Right atrium auricular region (tissue), 2 donors: ENCODE results near the gene C16orf90. TPM values are rescaled to one million over a fixed set of nuclear protein-coding genes. Genes with fewer than 3 reads are reported as not detected.

Experiments used
- DNase-seq: peaks from one replicate; pipeline ENCODE4 v3.0.0-alpha.2; 2019; ENCODE audit warnings: low spot score
- H3K27ac ChIP-seq, 2 donors: fragments of 200-600 bp; sonication (generic); 1 replicate in 1 of 2; 2 replicates in 1 of 2; pipeline ENCODE4 v1.5.1; 2016 to 2019
- H3K27me3 ChIP-seq, 2 donors: fragments of 200-600 bp; sonication (generic); one replicate each; pipeline versions ENCODE4 v1.5.1 to v1.6.0; 2017 to 2019
- H3K36me3 ChIP-seq: fragments of 200-600 bp; sonication (generic); one replicate; pipeline ENCODE4 v1.5.1; 2016
- H3K4me1 ChIP-seq, 2 donors: fragments of 200-600 bp; sonication (generic); one replicate each; pipeline versions ENCODE4 v1.5.1 to v1.6.0; 2017 to 2019
- H3K4me3 ChIP-seq, 2 donors: fragments of 200-600 bp; sonication (generic); 1 replicate in 1 of 2; 2 replicates in 1 of 2; pipeline ENCODE4 v1.5.1; 2017 to 2019; ENCODE audit warnings: mild to moderate bottlenecking in 1 of 2, moderate library complexity in 1 of 2
- H3K9me3 ChIP-seq, 2 donors: fragments of 200-600 bp; sonication (generic); one replicate each; pipeline ENCODE4 v1.5.1; 2019
- total RNA-seq, 2 donors: library from RNA; depleted of rRNA; stranded (reverse); fragments of >200 nt; gene quantifications; one replicate each; pipeline ENCODE4 v1.1.0, GENCODE V29; 2016
- TF ChIP-seq, protein P1 (sequence below), 2 donors: fragments of 200-600 bp; sonication (generic); IDR thresholded peaks; one replicate each; pipeline ENCODE4 v1.5.1; 2019; ENCODE audit warnings: antibody characterized with exemption in 2 of 2

The C16orf90 gene
- total RNA-seq, 2 donors from 2014 or later, result not detected

DNA sequence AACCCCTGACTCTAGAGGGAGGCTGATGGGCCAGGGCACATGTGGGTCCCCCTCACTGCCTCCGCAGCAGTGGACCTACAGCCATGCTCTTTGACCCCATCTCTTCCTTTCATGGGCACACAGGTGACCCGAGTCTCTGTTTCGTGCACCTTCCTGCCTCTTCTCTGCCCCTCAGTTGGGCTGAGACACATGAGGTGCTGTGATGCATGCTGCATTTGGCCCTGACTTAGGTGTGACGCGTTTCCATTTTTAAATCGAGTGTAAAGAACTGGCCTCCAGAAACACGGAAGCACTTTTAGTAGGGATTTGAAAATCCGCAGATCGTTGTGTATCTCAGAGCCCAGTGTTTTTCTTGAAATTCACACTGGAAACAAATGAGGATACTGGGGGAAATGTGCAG is 24.6 kb downstream of the C16orf90 start:
- Histone ChIP-seq H3K4me1 (peaks cover 0 to 76% of the 10 kb centered on the region in 2 donors), H3K36me3 (peaks cover 7% of the 10 kb centered on the region)

DNA sequence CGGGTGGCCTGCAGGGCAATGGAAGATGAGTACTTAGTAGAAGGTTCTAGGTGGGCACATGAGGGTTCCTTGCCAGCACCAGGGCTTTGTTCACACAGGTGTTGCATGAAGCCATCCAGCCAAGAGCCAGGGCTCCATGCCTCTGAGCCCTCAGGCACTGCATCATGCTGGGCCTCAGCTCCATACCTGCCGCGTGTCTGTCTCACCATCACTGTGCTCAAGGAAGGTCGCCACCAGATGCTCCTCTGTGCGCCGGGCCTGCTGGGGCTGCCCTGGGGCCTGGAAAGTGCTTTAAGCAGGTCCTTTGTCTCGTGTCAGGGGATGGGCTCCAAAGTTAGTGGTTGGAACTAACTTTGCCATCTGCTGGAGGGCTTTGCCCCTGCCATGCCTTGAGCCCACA is 25.6 kb downstream of the C16orf90 start:
- Histone ChIP-seq H3K27ac (peak overlapping the region in 1 of 2 donors; percentile 53), H3K9me3 (no peaks in the 10 kb centered on the region), H3K4me1 (peaks cover 0 to 78% of the 10 kb centered on the region in 2 donors), H3K36me3 (peaks cover 7% of the 10 kb centered on the region), H3K4me3 (no peak overlapping the region), H3K27me3 (no peaks in the 10 kb centered on the region)
- no peak for DNase-seq
- TF ChIP-seq, protein P1, sequence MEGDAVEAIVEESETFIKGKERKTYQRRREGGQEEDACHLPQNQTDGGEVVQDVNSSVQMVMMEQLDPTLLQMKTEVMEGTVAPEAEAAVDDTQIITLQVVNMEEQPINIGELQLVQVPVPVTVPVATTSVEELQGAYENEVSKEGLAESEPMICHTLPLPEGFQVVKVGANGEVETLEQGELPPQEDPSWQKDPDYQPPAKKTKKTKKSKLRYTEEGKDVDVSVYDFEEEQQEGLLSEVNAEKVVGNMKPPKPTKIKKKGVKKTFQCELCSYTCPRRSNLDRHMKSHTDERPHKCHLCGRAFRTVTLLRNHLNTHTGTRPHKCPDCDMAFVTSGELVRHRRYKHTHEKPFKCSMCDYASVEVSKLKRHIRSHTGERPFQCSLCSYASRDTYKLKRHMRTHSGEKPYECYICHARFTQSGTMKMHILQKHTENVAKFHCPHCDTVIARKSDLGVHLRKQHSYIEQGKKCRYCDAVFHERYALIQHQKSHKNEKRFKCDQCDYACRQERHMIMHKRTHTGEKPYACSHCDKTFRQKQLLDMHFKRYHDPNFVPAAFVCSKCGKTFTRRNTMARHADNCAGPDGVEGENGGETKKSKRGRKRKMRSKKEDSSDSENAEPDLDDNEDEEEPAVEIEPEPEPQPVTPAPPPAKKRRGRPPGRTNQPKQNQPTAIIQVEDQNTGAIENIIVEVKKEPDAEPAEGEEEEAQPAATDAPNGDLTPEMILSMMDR (IDR thresholded peaks at IDR 0.05), result no peak

More for the DNA sequence above, 24.6 kb downstream of the C16orf90 start:
- DNase-seq, result no peak
- TF ChIP-seq, protein P1 (IDR thresholded peaks at IDR 0.05), result no peak
- no peaks in the 10 kb centered on the region for H3K9me3 ChIP-seq
- H3K4me3 ChIP-seq, result no peak overlapping the region
- H3K27me3 ChIP-seq, result no peaks in the 10 kb centered on the region
- peak overlapping the region; percentile 16 to 53 for H3K27ac ChIP-seq

DNA sequence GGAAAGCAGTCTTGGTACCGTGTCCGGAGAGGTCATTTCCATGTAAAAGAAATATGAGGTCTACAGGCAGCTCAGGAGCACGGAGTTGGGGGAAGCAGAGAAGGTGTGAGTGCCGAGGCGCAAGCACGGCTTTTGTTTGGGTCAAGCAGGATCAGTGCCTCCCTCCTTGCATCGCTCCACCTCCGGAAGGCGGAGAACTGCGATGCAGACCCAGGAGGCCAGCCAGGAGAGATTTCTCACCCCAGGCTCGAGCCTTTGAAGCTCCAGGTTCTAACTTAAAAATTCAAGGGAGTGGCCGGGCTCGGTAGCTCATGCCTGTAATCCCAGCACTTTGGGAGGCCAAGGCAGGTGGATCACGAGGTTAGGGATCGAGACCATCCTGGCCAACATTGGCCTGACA is 26.8 kb downstream of the C16orf90 start:
- TF ChIP-seq, protein P1 (IDR thresholded peaks at IDR 0.05), result no peak
- Histone ChIP-seq H3K4me3 (no peak overlapping the region), H3K27ac (no peak overlapping the region), H3K4me1 (peaks cover 0 to 77% of the 10 kb centered on the region in 2 donors), H3K27me3 (no peaks in the 10 kb centered on the region), H3K36me3 (peaks cover 7% of the 10 kb centered on the region), H3K9me3 (no peaks in the 10 kb centered on the region)
- no peak for DNase-seq

DNA sequence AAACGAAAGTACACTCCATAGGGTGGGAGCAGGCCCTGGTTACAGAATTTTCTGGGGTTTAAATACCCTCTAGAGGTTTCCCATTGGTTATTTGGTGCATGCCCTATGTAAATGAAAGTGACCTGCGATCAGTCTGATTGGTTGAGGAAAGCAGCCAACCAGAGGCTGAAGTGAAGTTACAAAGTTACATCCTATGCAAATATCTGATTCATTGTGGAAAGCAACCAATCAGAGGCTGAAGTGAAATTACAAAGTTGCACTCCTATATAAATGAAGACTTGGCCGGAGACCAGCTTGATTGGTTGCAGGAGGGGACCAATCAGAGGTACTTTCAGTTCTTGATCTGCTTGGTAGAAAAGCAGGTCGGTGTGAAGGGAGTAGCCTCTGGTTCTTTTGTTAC is 27.4 kb downstream of the C16orf90 start:
- Histone ChIP-seq H3K27me3 (no peaks in the 10 kb centered on the region), H3K36me3 (peaks cover 7% of the 10 kb centered on the region), H3K27ac (no peak overlapping the region), H3K4me3 (no peak overlapping the region), H3K4me1 (peaks cover 0 to 79% of the 10 kb centered on the region in 2 donors), H3K9me3 (no peaks in the 10 kb centered on the region)
- TF ChIP-seq, protein P1 (IDR thresholded peaks at IDR 0.05), result no peak
- DNase-seq, result no peak

DNA sequence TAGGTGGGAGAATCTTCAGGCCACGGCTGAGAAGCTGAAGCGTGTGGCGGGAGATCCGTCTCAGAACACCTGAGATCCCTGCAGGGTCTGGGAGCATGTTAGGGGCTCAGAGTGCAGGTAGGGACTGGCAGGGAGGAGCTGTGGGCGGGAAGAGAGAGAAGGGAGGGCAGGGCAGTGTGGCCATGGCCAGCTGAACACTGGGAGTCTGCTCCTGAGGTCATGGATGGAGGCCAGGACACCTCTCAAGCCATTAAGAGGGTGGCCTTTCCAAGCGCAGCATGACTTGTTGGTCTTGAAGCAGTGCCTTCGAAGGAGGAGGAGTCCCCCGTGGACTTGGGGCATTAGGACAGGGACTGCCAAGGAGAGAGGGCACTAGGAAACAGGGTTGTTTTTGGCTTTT is 28.1 kb downstream of the C16orf90 start:
- Histone ChIP-seq H3K9me3 (no peaks in the 10 kb centered on the region), H3K4me1 (peaks cover 0 to 86% of the 10 kb centered on the region in 2 donors), H3K4me3 (no peak overlapping the region), H3K36me3 (peaks cover 7% of the 10 kb centered on the region), H3K27me3 (no peaks in the 10 kb centered on the region), H3K27ac (no peak overlapping the region)
- TF ChIP-seq, protein P1 (IDR thresholded peaks at IDR 0.05), result no peak
- no peak for DNase-seq

DNA sequence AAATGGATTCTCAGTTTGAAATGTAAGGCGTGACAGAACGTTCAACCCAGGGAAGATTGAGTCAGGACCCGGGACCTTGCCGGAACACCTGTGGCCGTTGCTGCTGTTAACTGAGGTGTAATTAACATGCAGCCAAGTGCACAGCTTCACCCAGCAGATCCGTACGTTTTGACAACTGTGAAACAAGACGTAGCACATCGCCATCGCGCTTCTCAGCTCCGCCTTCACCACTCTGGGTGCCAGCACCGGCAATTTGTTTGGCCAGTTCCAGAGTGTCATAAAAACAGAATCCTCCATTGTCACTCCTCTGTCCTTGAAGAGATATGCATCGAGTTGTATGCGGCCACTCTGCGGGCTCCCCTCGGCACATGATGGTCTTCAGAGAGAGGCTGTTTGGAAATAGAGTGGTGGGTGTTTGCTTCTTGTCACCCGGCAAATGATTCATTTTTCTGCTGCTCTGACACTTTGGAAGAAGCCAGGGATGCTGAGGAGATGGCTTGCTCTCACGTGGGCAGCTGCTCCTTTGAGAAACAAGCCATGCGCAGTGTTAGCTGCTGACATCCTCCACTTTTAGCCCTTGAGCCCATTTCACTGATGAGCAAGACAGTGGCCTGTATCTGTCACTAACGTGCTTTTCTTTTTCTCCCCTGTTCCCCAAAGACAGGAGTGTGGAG is 29.2 kb downstream of the C16orf90 start:
- Histone ChIP-seq H3K4me1 (peaks cover 0 to 93% of the 10 kb centered on the region in 2 donors), H3K27me3 (no peaks in the 10 kb centered on the region), H3K27ac (no peak overlapping the region), H3K9me3 (no peaks in the 10 kb centered on the region), H3K4me3 (no peak overlapping the region), H3K36me3 (peaks cover 7% of the 10 kb centered on the region)
- TF ChIP-seq, protein P1 (IDR thresholded peaks at IDR 0.05), result no peak
- no peak for DNase-seq
